Activated naive CD8-positive, alpha-beta T cell treated with anti-CD3 and anti-CD28 coated beads for 36 hours (primary cell): ENCODE data around the gene TMEM244. TPM values are rescaled to one million over a fixed set of nuclear protein-coding genes. Genes with fewer than 3 reads are reported as not detected.

Experiments
- DNase-seq: peaks from one replicate; pipeline ENCODE4 v3.0.0; 2021
- H3K27ac Mint-ChIP-seq: one replicate; pipeline ENCODE4 v1.8.0; 2022; ENCODE audit warnings: mild to moderate bottlenecking, moderate library complexity, mixed read lengths
- H3K27me3 Mint-ChIP-seq: one replicate; pipeline ENCODE4 v1.8.0; 2022; ENCODE audit warnings: mild to moderate bottlenecking, mixed read lengths
- H3K36me3 Mint-ChIP-seq: one replicate; pipeline ENCODE4 v1.8.0; 2021; ENCODE audit warnings: mild to moderate bottlenecking, mixed read lengths
- H3K4me1 Mint-ChIP-seq: one replicate; pipeline ENCODE4 v1.8.0; 2021; ENCODE audit warnings: mixed read lengths
- H3K4me3 Mint-ChIP-seq: one replicate; pipeline ENCODE4 v1.8.0; 2022; ENCODE audit warnings: mild to moderate bottlenecking, moderate library complexity, mixed read lengths
- H3K9me3 Mint-ChIP-seq: one replicate; pipeline ENCODE4 v1.8.0; 2022; ENCODE audit warnings: mixed read lengths
- total RNA-seq, 2 experiments: library from RNA; stranded (reverse); gene quantifications; one replicate each; pipeline ENCODE4 v1.2.3, GENCODE V29; 2021

Gene TMEM244, protein sequence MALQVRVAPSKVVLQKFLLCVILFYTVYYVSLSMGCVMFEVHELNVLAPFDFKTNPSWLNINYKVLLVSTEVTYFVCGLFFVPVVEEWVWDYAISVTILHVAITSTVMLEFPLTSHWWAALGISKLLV
- not detected for total RNA-seq

DNA sequence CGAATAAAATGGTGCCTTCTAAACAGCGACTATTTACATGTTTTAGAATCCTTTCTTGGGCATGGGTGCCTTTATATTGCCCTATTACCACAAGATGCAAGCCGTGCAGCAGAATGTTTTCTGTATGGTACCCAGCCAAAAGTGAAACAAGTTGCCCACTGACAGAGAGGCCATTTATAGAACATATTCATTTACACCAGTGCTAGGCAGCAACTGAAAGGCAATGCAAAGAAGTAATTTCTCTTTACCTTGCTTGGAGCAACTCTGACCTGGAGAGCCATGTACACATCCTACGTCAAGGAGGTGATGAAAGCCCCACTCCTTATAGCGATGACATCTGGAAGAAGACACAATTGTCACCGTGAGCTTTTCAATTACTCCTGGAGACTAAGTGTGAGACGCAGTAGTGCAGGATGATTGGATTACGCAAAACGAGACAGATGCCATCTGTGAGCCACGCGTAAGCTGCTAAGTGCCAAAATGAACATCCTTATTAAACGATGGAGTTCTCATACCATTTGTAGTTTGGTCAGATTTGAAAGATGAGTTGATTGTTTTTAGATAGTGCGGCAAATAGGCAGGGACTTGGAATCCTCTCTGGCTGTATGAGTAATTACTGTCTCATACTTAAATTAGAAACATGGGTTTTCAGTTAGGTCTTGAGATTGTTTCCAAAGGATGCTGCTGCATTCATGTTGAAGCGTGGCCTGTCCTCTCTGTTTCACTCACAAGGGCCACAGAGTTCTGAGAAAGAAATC lies at the start of gene TMEM244:
TSS of gene TMEM244 (minus strand) at position 408 of the 758 bp plus-strand sequence. CDS start at position 281, 127 bp downstream.
- H3K27ac Mint-ChIP-seq = no peak within 1 kb of the TSS

DNA sequence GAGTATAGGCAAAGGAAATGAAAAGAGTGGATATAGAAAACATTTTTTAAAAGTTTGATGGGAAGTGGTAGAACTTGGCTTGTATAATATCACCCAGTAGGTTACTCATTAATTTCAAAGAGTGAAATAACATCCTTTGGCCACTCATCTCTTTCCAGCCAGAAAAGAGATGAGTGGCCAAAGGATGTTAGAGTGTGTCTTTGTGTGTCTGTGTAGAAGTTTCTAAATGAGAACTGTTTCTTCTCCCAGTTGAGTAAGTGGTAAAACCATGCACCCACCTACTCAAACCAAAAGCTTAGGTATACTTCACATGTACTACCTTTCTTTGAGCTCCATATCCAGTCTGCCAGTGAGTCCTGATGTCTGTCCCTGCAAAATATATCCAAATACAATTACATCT lies 47.7 kb upstream of the TMEM244 start:
- Mint-ChIP-seq H3K9me3 (no peaks in the 10 kb centered on the region), H3K27me3 (no peaks in the 10 kb centered on the region), H3K27ac (no peak overlapping the region), H3K4me3 (no peak overlapping the region), H3K36me3 (no peaks in the 10 kb centered on the region), H3K4me1 (no peaks in the 10 kb centered on the region)
- DNase-seq = no peak

More for the DNA sequence above, at the start of gene TMEM244:
- H3K9me3 Mint-ChIP-seq = peaks cover 4% of the 10 kb centered on the region
- H3K27me3 Mint-ChIP-seq = no peaks in the 10 kb centered on the region
- H3K36me3 Mint-ChIP-seq = no peaks in the 10 kb centered on the region
- no peak for DNase-seq
- peaks cover 11% of the 10 kb centered on the region for H3K4me1 Mint-ChIP-seq
- peak within 1 kb of the TSS; percentile 45 for H3K4me3 Mint-ChIP-seq

DNA sequence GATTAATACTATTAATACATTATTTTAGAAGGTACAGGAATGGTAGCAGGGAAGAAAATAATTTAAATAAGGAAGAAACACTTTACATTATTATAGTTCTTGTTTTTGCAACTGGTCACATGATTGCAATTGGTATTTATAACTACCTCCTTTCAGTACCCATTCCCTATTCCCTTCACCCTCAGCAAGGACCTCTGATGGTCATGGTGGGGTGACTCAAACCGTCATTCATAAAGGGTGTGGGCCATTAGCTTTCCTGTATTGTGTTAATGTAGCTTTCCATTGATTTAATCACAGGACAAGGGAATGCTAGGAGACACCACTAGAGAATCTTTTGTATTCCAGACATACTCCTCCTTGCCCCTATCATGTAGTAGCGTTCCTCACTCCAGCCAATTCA lies 47.2 kb upstream of the TMEM244 start:
- H3K4me3 Mint-ChIP-seq = no peak overlapping the region
- no peaks in the 10 kb centered on the region for H3K36me3 Mint-ChIP-seq
- H3K9me3 Mint-ChIP-seq = no peaks in the 10 kb centered on the region
- no peak overlapping the region for H3K27ac Mint-ChIP-seq
- no peaks in the 10 kb centered on the region for H3K27me3 Mint-ChIP-seq
- no peaks in the 10 kb centered on the region for H3K4me1 Mint-ChIP-seq
- DNase-seq = no peak

DNA sequence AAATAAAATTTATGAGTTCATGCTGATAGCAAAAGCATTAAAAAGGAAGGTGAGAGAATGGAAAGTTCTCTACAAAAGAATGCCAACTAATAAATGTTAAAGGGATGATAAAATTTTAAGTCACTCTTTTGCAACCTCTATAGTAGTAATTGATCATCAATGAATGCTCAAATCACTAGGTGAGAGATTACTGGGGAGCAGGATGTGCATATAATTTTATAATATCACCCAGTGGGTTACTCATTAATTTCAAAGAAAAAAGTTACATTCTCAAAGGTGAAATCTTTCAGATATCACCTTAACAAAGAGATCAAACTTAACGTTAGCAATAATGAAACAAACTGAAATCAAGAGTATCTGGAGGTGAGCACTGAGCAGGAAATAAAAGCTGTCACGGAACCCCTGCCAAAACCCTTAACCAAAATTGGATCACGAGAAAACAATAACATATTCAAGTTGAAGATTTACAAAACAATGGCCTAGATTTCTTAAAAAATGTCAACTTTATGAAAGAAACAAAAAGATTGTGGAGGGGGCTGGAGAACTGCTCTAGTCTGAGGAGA lies 45.5 kb upstream of the TMEM244 start:
- Mint-ChIP-seq H3K4me1 (peaks cover 2% of the 10 kb centered on the region), H3K27ac (no peak overlapping the region), H3K4me3 (no peak overlapping the region), H3K9me3 (no peaks in the 10 kb centered on the region), H3K36me3 (no peaks in the 10 kb centered on the region), H3K27me3 (peaks cover 5% of the 10 kb centered on the region)
- no peak for DNase-seq

DNA sequence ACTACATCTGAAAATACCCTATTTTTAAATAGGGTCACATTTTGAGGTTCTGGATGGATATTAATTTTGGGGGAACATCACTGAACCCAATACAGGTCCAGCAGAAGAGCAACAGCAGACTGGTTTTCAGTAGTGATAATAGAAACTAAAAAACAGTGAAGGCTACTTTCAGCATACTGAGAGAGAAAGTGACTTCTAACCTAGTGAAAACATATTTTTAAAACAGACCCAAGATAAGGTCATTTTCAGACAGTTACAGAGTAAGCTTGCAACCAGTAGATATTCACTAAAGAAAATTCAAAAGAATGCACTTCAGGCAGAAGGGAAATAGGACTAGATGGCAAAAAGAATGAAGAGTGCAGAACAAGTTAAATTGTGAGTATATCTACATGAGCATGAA lies 42.0 kb upstream of the TMEM244 start:
- Mint-ChIP-seq H3K27ac (no peak overlapping the region), H3K9me3 (no peaks in the 10 kb centered on the region), H3K4me3 (no peak overlapping the region), H3K4me1 (peaks cover 2% of the 10 kb centered on the region), H3K36me3 (no peaks in the 10 kb centered on the region), H3K27me3 (peaks cover 5% of the 10 kb centered on the region)
- no peak for DNase-seq

DNA sequence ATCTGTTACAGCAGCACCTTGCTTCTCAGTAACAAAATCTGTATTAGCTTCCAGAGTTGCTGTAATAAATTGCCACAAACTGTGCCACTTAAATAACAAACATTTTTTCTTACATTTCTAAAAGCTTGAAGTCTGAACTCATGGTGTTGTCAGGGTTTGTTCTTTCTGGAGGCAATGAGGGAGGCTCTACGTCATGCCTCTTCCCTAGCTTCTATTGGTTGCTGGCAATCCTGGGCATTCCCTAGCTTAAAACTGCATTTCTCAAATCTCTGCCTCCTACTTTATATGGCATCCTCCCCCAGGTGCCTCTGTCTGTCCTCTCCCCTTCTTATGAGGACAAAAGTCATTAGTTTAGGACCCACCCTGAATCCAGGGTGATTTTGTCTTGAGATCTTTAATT lies 41.6 kb upstream of the TMEM244 start:
- DNase-seq = no peak
- H3K9me3 Mint-ChIP-seq = no peaks in the 10 kb centered on the region
- H3K27me3 Mint-ChIP-seq = peaks cover 5% of the 10 kb centered on the region
- H3K4me3 Mint-ChIP-seq = no peak overlapping the region
- no peaks in the 10 kb centered on the region for H3K36me3 Mint-ChIP-seq
- H3K4me1 Mint-ChIP-seq = peaks cover 2% of the 10 kb centered on the region
- no peak overlapping the region for H3K27ac Mint-ChIP-seq

DNA sequence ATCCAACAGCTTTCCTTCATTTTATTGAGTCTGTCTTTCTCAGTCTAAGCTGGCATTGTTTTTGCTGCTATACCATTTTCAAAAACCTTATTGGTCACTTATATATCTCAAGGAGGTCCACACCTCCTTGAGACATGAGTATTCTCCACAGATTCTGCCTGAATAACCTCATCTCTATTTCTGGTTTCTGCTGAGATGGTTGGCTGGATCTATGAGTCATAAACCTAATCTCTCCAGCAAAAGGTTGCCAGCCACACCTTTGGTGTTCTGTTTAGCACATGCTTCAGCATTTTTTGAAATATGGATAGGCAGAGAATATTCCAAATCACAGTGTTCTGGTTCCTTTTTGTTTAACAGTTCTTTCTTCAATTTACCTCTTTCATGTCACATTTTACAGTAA lies 40.8 kb upstream of the TMEM244 start:
- H3K9me3 Mint-ChIP-seq = no peaks in the 10 kb centered on the region
- peaks cover 5% of the 10 kb centered on the region for H3K27me3 Mint-ChIP-seq
- no peak overlapping the region for H3K27ac Mint-ChIP-seq
- no peak overlapping the region for H3K4me3 Mint-ChIP-seq
- no peaks in the 10 kb centered on the region for H3K36me3 Mint-ChIP-seq
- no peak for DNase-seq
- peaks cover 2% of the 10 kb centered on the region for H3K4me1 Mint-ChIP-seq

DNA sequence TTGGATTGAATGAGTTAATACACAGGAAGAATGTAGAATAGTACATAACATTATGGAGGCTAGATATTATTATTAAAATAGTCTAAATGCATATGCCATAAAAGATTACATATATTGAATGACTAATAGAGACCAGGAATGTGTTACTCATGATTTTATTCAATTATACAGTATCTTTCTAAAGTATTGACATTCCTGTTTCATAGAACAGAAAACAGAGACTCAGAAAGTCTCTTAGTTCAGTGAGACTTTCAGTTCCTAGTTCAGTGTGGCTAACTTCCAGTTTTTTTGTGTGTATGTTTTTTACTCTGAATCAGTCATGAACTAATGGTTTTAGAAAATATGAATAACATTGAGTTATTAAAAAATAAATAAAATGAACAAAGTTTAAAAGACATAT lies 34.6 kb upstream of the TMEM244 start:
- H3K9me3 Mint-ChIP-seq = no peaks in the 10 kb centered on the region

DNA sequence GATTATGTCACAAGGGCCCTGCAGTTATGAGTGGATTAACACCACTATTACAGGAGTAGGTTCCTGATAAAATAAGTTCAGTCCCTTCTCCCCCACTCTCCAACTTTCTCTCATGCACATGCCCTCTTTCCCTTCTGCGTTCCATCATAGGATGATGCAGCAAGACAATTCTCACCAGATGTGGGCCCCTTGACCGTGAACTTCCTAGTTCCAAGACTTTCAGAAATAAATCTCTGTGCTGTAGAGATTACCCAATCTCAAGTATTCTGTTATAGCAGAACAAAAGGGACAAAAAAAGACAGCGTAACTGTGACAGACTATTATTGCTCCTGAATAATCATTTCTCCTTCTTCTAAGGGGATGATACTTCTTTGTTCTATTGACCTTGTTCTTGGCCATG lies 33.8 kb upstream of the TMEM244 start:
- Mint-ChIP-seq H3K4me3 (no peak overlapping the region), H3K9me3 (no peaks in the 10 kb centered on the region), H3K4me1 (peaks cover 8% of the 10 kb centered on the region), H3K27ac (no peak overlapping the region), H3K36me3 (no peaks in the 10 kb centered on the region), H3K27me3 (no peaks in the 10 kb centered on the region)
- no peak for DNase-seq

More for the DNA sequence above, 34.6 kb upstream of the TMEM244 start:
- H3K4me1 Mint-ChIP-seq = peaks cover 2% of the 10 kb centered on the region
- no peak for DNase-seq
- no peak overlapping the region for H3K4me3 Mint-ChIP-seq
- no peaks in the 10 kb centered on the region for H3K36me3 Mint-ChIP-seq
- no peak overlapping the region for H3K27ac Mint-ChIP-seq
- no peaks in the 10 kb centered on the region for H3K27me3 Mint-ChIP-seq

DNA sequence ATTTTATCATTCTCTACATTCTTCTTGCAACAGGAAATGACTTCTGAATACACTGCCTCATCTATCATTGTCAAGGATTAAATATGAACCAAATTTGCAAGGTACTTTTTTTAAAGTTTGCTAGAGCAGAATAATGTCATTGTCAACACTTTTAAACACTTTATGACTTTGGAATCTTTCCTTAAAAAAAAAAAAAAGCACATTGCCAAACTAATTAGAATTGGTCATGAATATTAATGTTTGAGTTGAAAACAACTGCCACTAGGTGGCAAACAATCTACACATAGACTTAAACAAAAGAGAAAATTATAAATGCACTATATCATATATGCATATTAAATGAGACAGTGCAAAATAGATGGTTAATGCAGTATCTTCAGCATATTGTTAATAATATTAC lies 32.5 kb upstream of the TMEM244 start:
- no peaks in the 10 kb centered on the region for H3K27me3 Mint-ChIP-seq
- no peaks in the 10 kb centered on the region for H3K9me3 Mint-ChIP-seq
- H3K4me3 Mint-ChIP-seq = no peak overlapping the region

DNA sequence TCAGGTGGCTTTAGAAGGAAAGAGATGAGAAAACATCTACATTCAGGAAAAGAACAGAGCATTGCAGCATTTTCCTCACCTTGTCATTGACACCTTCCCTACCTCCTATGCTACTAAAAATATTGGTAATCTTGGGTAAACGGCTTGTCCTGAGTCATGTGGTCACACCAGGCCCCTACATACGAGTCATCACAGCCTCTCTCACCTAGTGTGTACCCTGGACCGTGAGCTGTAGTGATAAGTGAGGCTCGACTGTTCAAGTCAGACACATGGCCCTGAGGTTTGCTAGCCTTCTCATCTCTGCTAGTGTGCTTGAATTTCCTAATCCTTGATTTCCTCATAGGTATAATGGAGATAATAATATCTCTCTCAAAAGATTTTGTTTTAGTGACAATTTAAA lies 29.6 kb upstream of the TMEM244 start:
- DNase-seq = no peak
- no peak overlapping the region for H3K27ac Mint-ChIP-seq
- no peak overlapping the region for H3K4me3 Mint-ChIP-seq
- H3K9me3 Mint-ChIP-seq = no peaks in the 10 kb centered on the region
- H3K36me3 Mint-ChIP-seq = no peaks in the 10 kb centered on the region
- peaks cover 12% of the 10 kb centered on the region for H3K4me1 Mint-ChIP-seq
- no peaks in the 10 kb centered on the region for H3K27me3 Mint-ChIP-seq

More for the DNA sequence above, 32.5 kb upstream of the TMEM244 start:
- Mint-ChIP-seq H3K36me3 (no peaks in the 10 kb centered on the region), H3K4me1 (peaks cover 12% of the 10 kb centered on the region), H3K27ac (no peak overlapping the region)
- no peak for DNase-seq

DNA sequence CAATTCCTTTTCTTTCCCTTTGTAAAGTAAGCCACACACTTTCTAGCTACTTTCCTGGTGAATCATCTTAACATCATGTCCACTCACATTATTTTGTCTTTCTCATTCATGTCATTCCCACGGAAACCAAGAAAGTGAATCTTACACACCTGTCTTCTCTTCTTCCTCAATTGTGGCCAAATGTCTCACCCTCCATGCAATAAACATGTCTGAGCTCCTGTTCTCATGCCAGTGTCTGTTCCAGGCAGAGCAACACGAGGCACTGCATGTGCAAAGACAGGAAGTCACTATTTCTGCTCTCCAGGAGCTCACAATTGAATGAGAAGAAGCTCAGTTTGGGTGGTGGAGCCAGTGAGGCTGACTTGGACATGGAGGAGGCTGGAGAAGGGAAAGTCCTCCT lies 29.0 kb upstream of the TMEM244 start:
- Mint-ChIP-seq H3K36me3 (no peaks in the 10 kb centered on the region), H3K4me1 (peaks cover 12% of the 10 kb centered on the region), H3K27me3 (no peaks in the 10 kb centered on the region), H3K9me3 (no peaks in the 10 kb centered on the region), H3K4me3 (no peak overlapping the region), H3K27ac (no peak overlapping the region)
- DNase-seq = no peak

DNA sequence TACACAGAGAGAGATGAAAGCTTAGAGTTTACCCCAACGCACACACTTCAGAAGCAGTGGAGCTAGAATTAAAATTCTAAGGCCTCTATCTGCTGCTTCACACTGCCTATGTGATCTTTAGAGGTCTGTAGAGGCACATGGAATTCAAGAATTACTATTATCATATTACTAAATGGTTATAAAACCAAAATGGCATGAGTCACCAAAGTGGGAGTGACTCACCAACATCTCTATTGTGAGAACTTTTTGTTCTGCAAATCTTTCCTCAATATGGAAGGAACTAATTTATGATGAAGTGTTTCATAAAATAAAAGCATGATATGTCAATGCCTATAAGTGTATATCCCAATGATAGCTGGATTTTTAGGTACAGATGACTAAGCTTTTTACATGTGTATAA lies 28.5 kb upstream of the TMEM244 start:
- Mint-ChIP-seq H3K27me3 (no peaks in the 10 kb centered on the region), H3K4me3 (no peak overlapping the region), H3K4me1 (peaks cover 12% of the 10 kb centered on the region), H3K36me3 (no peaks in the 10 kb centered on the region), H3K9me3 (no peaks in the 10 kb centered on the region), H3K27ac (no peak overlapping the region)
- DNase-seq = no peak

DNA sequence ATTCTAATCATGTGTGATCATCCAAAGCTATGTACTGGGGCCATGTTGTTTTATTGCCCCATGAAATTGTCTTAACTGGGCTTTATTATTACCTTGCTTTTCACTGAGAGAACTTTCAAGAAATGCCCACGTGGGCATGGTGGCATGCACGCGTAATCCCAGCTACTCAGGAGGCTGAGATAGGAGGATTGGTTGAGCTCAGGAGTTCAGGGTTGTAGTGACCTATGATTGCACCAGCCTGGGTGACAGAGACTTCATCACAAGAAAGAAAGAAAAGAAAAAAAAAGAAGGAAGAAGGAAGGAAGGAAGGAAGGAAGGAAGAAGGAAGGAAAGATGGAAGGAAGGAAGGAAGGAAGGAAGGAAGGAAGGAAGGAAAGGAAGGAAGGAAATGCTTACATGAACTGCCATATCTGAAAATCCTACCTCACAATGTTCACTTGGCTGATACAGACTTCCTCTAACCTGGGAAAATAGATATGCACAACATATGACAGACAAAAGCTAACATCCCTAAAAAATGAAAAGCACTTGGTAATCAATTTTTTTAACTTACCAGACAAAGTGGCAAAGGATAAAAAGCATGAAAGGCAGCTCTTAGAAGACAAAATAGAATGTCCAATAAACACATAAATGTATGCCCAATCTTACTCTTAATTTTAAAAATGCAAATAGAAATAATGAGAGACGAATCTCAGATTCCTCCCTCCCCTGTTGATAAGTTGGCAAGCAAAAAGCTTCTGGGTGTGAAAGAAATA lies 25.5 kb upstream of the TMEM244 start:
- Mint-ChIP-seq H3K27ac (no peak overlapping the region), H3K27me3 (peaks cover 9% of the 10 kb centered on the region), H3K36me3 (peaks cover 1% of the 10 kb centered on the region), H3K9me3 (no peaks in the 10 kb centered on the region), H3K4me3 (no peak overlapping the region), H3K4me1 (peaks cover 15% of the 10 kb centered on the region)
- no peak for DNase-seq

DNA sequence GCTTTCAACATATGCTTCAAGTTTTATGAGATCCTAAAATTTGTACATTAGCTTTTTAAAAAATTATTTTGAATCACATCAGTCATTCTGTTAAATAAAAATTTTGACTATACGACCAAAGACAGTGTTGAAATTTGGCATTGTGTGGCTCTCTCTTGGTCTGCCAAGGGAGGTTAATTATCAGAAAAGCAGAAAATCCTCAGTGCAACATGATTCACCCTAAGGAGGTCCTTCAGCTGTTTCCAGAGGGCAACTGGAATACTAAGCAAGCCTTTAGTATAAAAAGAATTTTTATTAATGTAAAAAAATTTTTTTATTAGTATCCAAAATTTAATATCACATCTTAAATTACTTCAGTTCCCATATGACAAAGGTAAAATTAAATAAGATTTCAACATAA lies 23.1 kb upstream of the TMEM244 start:
- Mint-ChIP-seq H3K27ac (no peak overlapping the region), H3K9me3 (peaks cover 3% of the 10 kb centered on the region), H3K4me3 (no peak overlapping the region), H3K4me1 (peaks cover 3% of the 10 kb centered on the region), H3K27me3 (peaks cover 10% of the 10 kb centered on the region), H3K36me3 (peaks cover 3% of the 10 kb centered on the region)
- DNase-seq = no peak
